Trophoblast cell (in vitro differentiated cells and primary cell): ENCODE data around the gene STXBP6.

Experiments
- DNase-seq, 2 donors: peaks; one replicate each; pipeline ENCODE4 v3.0.0-alpha.2; 2016
- H2AFZ ChIP-seq: 2 replicates; pipeline ENCODE4 v1.6.1; 2013; ENCODE audit warnings: low read length, moderate library complexity, mild to moderate bottlenecking; ENCODE audit not compliant: insufficient read depth, poor library complexity
- H2AK5ac ChIP-seq: 2 replicates; pipeline ENCODE4 v1.6.1; 2013; ENCODE audit warnings: mild to moderate bottlenecking, low read length
- H2BK120ac ChIP-seq: 2 replicates; pipeline ENCODE4 v1.6.1; 2013; ENCODE audit warnings: low read length, mild to moderate bottlenecking, moderate library complexity; ENCODE audit not compliant: insufficient read depth, poor library complexity
- H2BK12ac ChIP-seq: 2 replicates; pipeline ENCODE4 v1.6.1; 2013; ENCODE audit warnings: mild to moderate bottlenecking, low read length, moderate library complexity
- H2BK5ac ChIP-seq: 2 replicates; pipeline ENCODE4 v1.6.1; 2013; ENCODE audit warnings: low read length, low read depth, moderate library complexity, mild to moderate bottlenecking; ENCODE audit not compliant: poor library complexity
- H3K14ac ChIP-seq: 2 replicates; pipeline ENCODE4 v1.6.1; 2013; ENCODE audit warnings: mild to moderate bottlenecking, low read length
- H3K18ac ChIP-seq: 2 replicates; pipeline ENCODE4 v1.6.1; 2013; ENCODE audit warnings: mild to moderate bottlenecking, low read length
- H3K23ac ChIP-seq: 2 replicates; pipeline ENCODE4 v1.6.1; 2013; ENCODE audit warnings: low read length
- H3K27ac ChIP-seq: 2 replicates; pipeline ENCODE4 v1.5.1; 2013; ENCODE audit warnings: low read depth, mild to moderate bottlenecking, inconsistent platforms, low read length, moderate library complexity
- H3K27me3 ChIP-seq: 2 replicates; pipeline ENCODE4 v1.6.1; 2013; ENCODE audit warnings: inconsistent platforms, mild to moderate bottlenecking, low read length, moderate library complexity; ENCODE audit not compliant: insufficient read depth
- H3K36me3 ChIP-seq, 2 experiments: 1 replicate in 1 of 2; 2 replicates in 1 of 2; pipeline ENCODE4 v1.6.1; 2013; ENCODE audit warnings: low read length in 2 of 2, mild to moderate bottlenecking in 2 of 2, moderate library complexity in 1 of 2; ENCODE audit not compliant: insufficient read depth in 2 of 2, control insufficient read depth in 1 of 2
- H3K4ac ChIP-seq: 2 replicates; pipeline ENCODE4 v1.6.1; 2013; ENCODE audit warnings: low read depth, mild to moderate bottlenecking, low read length, moderate library complexity
- H3K4me1 ChIP-seq, 2 experiments: 1 replicate in 1 of 2; 2 replicates in 1 of 2; pipeline ENCODE4 v1.6.1; 2013; ENCODE audit warnings: low read length in 2 of 2, mild to moderate bottlenecking in 2 of 2, moderate library complexity in 1 of 2; ENCODE audit not compliant: insufficient read depth in 2 of 2, control insufficient read depth in 1 of 2
- H3K4me2 ChIP-seq: 2 replicates; pipeline ENCODE4 v1.6.1; 2013; ENCODE audit warnings: inconsistent platforms, mild to moderate bottlenecking, low read length, moderate library complexity
- H3K4me3 ChIP-seq: 2 replicates; pipeline ENCODE4 v1.5.1; 2013; ENCODE audit warnings: mild to moderate bottlenecking, low read depth, low read length, inconsistent platforms
- H3K79me1 ChIP-seq: one replicate; pipeline ENCODE4 v1.6.1; 2013; ENCODE audit warnings: low read length
- H3K79me2 ChIP-seq: 2 replicates; pipeline ENCODE4 v1.6.1; 2013; ENCODE audit warnings: low read length, mild to moderate bottlenecking; ENCODE audit not compliant: control insufficient read depth, insufficient read depth, poor library complexity
- H3K9ac ChIP-seq: 2 replicates; pipeline ENCODE4 v1.6.1; 2013; ENCODE audit warnings: mild to moderate bottlenecking, low read length
- H3K9me3 ChIP-seq: 2 replicates; pipeline ENCODE4 v1.6.1; 2013; ENCODE audit warnings: low read depth, mild to moderate bottlenecking, control low read depth, inconsistent platforms, low read length; ENCODE audit not compliant: insufficient read depth
- H4K12ac ChIP-seq: 2 replicates; pipeline ENCODE4 v1.6.1; 2013; ENCODE audit warnings: low read depth, mild to moderate bottlenecking, low read length, moderate library complexity
- H4K8ac ChIP-seq: 2 replicates; pipeline ENCODE4 v1.6.1; 2013; ENCODE audit warnings: low read depth, mild to moderate bottlenecking, low read length, moderate library complexity
- H4K91ac ChIP-seq: one replicate; pipeline ENCODE4 v1.6.1; 2013; ENCODE audit warnings: low read depth, mild to moderate bottlenecking, low read length, moderate library complexity
- WGBS: extraction: QIAGEN DNeasy Blood & Tissue Kit; methylation state at CpG from one replicate; pipeline ENCODE4 v1.1.7; 2013; ENCODE audit warnings: missing lambda C conversion rate; ENCODE audit not compliant: insufficient read length, insufficient coverage; ENCODE audit errors: extremely low coverage; 5-methylcytosine and 5-hydroxymethylcytosine counted together

Gene STXBP6

GRCh38 chr14:24816929-24817211 lies 233.1 kb downstream of the STXBP6 start:
- H3K9me3 ChIP-seq: no peaks in the 10 kb centered on the region
- H3K79me2 ChIP-seq: no peaks in the 10 kb centered on the region
- H3K79me1 ChIP-seq: no peaks in the 10 kb centered on the region
- no peak overlapping the region for H3K9ac ChIP-seq
- H3K14ac ChIP-seq: no peak overlapping the region
- DNase-seq: no peak
- no peak overlapping the region for H3K4me2 ChIP-seq
- no peaks in the 10 kb centered on the region for H3K4me1 ChIP-seq
- no CpG with 5 or more reads among the region's 3 CpGs for WGBS
- H2AK5ac ChIP-seq: no peak overlapping the region
- H4K8ac ChIP-seq: no peak overlapping the region
- H2BK5ac ChIP-seq: no peak overlapping the region
- no peak overlapping the region for H3K4me3 ChIP-seq
- no peaks in the 10 kb centered on the region for H3K36me3 ChIP-seq
- H3K4ac ChIP-seq: no peak overlapping the region
- no peaks in the 10 kb centered on the region for H3K27me3 ChIP-seq
- no peak overlapping the region for H3K18ac ChIP-seq
- no peak overlapping the region for H2BK12ac ChIP-seq
- no peak overlapping the region for H3K23ac ChIP-seq
- H2BK120ac ChIP-seq: no peak overlapping the region
- H4K12ac ChIP-seq: no peak overlapping the region
- no peak overlapping the region for H4K91ac ChIP-seq
- H3K27ac ChIP-seq: no peak overlapping the region
- no peak overlapping the region for H2AFZ ChIP-seq

DNA sequence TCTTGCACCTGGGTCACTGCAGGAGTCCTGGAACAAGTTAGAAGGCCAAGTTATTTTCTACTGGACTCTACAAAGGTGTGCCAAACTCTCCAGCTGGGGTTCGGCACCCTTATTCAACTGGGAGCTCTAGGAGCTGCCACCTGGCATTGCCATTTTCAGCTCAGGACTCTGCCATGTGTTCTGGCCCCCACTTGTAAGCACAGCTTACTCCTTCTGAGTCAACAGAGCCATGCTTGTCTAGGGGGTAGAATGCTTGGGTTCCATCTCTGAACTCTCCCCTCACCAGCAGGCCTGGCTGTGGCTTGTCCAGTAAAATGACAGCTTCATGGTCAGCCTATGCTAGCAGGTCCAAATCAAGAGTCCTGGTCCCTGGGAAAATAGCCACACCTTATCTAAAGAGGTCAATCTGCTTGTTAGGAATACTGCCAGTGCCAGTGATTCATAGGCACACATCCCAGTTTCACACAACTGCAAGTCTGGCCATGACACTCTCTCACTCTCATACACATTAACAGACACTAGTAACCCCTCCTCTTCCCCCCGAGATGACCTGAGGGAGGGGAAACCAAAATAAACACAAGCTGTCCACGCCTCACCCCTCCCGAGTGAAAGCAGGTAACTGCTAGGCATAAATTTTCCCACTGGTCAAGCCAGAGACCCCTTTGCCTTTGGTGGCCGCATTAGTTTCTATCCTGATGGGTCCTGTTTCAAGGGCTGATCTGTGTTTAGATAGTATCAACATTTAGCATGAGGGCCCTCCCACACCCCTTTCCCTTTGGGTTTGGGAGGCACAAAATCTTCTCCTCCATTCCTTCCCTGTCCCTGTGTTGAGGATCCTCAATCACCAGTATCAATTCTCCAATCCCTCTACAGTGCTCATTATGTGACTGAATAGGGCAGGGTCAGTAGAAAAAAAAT lies 233.7 kb downstream of the STXBP6 start:
- Histone ChIP-seq H3K4me2 (no peak overlapping the region), H3K18ac (no peak overlapping the region), H3K79me2 (no peaks in the 10 kb centered on the region), H2BK5ac (no peak overlapping the region), H3K79me1 (no peaks in the 10 kb centered on the region), H2BK12ac (no peak overlapping the region), H3K27me3 (no peaks in the 10 kb centered on the region), H3K14ac (no peak overlapping the region), H3K27ac (no peak overlapping the region), H2BK120ac (no peak overlapping the region), H2AFZ (no peak overlapping the region), H4K12ac (no peak overlapping the region), H3K23ac (no peak overlapping the region), H3K4ac (no peak overlapping the region), H3K9ac (no peak overlapping the region), H4K91ac (no peak overlapping the region), H4K8ac (no peak overlapping the region), H2AK5ac (no peak overlapping the region), H3K4me3 (no peak overlapping the region), H3K4me1 (no peaks in the 10 kb centered on the region), H3K9me3 (no peaks in the 10 kb centered on the region), H3K36me3 (no peaks in the 10 kb centered on the region)
- no CpG with 5 or more reads among the region's 5 CpGs for WGBS
- no peak for DNase-seq

- Histone ChIP-seq H2AFZ (no peak overlapping the region), H3K27ac (no peak overlapping the region), H3K4me3 (no peak overlapping the region), H3K36me3 (no peaks in the 10 kb centered on the region), H3K18ac (no peak overlapping the region), H3K79me2 (no peaks in the 10 kb centered on the region), H4K8ac (no peak overlapping the region), H3K79me1 (no peaks in the 10 kb centered on the region), H3K27me3 (no peaks in the 10 kb centered on the region), H2AK5ac (no peak overlapping the region), H4K91ac (no peak overlapping the region), H3K23ac (no peak overlapping the region), H2BK12ac (no peak overlapping the region), H2BK120ac (no peak overlapping the region), H3K14ac (no peak overlapping the region), H4K12ac (no peak overlapping the region), H3K9me3 (no peaks in the 10 kb centered on the region), H2BK5ac (no peak overlapping the region), H3K4me2 (no peak overlapping the region), H3K9ac (no peak overlapping the region), H3K4me1 (no peaks in the 10 kb centered on the region), H3K4ac (no peak overlapping the region)
- no CpG with 5 or more reads among the region's 9 CpGs for WGBS
- DNase-seq: no peak
These were observed 234.4 kb downstream of the STXBP6 start for GRCh38 chr14:24815543-24815942.

GRCh38 chr14:24814944-24815343 lies 235.0 kb downstream of the STXBP6 start:
- Histone ChIP-seq H3K9me3 (no peaks in the 10 kb centered on the region), H3K9ac (no peak overlapping the region), H3K27me3 (no peaks in the 10 kb centered on the region), H3K4me3 (no peak overlapping the region), H3K18ac (no peak overlapping the region), H3K14ac (no peak overlapping the region), H3K27ac (no peak overlapping the region), H4K91ac (no peak overlapping the region), H3K4me2 (no peak overlapping the region), H3K23ac (no peak overlapping the region), H2BK5ac (no peak overlapping the region), H3K36me3 (no peaks in the 10 kb centered on the region), H4K8ac (no peak overlapping the region), H3K4ac (no peak overlapping the region), H2BK120ac (no peak overlapping the region), H2BK12ac (no peak overlapping the region), H3K79me1 (no peaks in the 10 kb centered on the region), H4K12ac (no peak overlapping the region), H2AFZ (no peak overlapping the region), H3K4me1 (no peaks in the 10 kb centered on the region), H2AK5ac (no peak overlapping the region), H3K79me2 (no peaks in the 10 kb centered on the region)
- DNase-seq: no peak
- no CpG with 5 or more reads among the region's 2 CpGs for WGBS
